ENCODE data around the gene ZNF273.
"Not testable (repeated sequence)": the region's sequence is repeated elsewhere in the genome, so short reads cannot be mapped to it uniquely, and the experiment has no call there.

ZNF273 gene

DNA sequence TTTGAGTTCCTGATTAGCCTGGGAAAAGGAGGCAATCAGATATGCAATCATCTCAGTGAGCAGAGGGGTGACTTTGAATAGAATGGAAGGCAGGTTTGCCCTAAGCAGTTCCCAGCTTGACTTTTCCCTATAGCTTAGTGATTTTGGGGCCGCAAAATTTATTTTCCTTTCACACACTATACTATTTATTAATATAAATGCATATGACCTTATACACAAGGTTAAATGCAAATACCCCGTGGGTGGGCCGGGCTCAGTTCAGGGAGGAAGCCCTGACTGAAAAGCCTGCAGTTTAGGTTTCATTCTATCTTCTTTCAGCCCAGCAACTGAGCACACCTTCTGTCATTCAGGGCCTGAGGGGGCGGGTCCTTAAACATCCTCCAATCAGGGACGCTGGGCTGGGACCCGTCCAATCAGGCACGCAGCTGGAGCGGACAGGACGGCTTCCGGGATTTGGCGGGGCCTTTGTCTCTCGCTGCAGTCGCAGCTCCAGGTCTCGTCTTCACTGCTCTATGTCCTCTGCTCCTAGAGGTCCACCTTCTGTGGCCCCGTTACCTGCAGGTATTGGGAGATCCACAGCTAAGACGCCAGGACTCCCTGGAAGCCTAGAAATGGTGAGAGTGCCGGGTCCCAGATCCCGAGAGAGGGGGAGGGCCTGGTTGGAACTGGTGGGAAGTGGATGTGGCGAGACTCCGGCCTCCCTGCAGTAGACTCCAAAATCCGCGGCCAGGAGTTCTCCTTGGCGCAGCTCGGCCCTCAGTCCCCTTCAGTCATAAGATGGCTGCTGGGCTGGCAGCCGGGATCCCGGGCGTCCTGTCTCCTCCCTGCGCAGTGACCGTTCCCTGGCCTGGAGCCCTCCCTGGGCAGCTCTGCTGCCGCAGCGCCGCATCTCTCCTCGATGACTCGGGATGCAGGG lies at the start of gene ZNF273:
Gene ZNF273 (plus strand): TSS at position 468 of the 916 bp plus-strand sequence. CDS start 45 bp downstream, at position 513.
- peak; percentile 83 to 97 for DNase-seq (ENCODE audit: low read depth in 1 of 2, low spot score in 1 of 2)
- in situ Hi-C loops (cut with HindIII; ENCODE audit: low pct_unique_long_range_greater_than_20kb, low sequenced_read_pairs) = no loop called here
- TF ChIP-seq JUND (IDR thresholded peaks at IDR 0.05; ENCODE audit: low read depth) = no peak

DNA sequence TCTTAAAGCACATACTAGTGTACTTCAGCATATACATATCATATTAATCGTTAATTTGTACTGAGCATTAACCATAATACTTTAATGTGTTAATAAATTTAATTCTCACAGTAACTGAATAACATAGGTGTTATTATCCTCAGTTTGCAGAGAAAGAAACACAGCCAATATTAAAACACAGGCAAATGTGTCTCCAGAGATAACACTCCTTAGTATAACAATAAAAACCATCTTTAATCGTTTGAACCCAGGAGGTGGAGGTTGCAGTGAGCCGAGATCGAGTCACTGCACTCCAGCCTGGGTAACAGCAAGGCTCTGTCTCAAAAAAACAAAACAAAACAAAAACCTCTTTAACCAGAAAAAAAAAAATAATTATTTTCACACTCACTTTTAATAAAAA lies 49.4 kb upstream of the ZNF273 start:
- DNase-seq (ENCODE audit: low read depth in 1 of 2, low spot score in 1 of 2) = no peak
- in situ Hi-C loops (cut with HindIII; ENCODE audit: low pct_unique_long_range_greater_than_20kb, low sequenced_read_pairs) = no loop called here
- TF ChIP-seq JUND (IDR thresholded peaks at IDR 0.05; ENCODE audit: low read depth) = no peak

DNA sequence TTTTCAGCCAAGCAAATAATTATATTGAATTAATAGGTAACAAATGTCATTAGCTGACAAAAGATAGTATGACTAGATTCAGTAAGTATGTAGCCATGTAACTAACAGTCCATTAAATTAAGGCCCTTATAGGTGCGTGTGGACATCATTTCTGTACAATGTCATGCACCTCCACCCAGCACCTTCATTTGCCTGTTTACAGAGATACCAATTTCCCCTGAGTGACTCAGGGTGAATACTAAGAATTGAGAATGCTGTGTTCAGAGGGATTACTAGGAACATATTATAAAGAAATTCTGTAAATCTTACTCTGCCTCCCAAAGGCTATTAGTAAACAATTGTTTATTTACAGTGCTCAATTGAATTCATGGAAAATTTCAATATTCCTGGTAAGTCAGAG lies 48.1 kb upstream of the ZNF273 start:
- in situ Hi-C loops (cut with HindIII; ENCODE audit: low pct_unique_long_range_greater_than_20kb, low sequenced_read_pairs) = no loop called here
- no peak for DNase-seq (ENCODE audit: low read depth in 1 of 2, low spot score in 1 of 2)
- no peak for TF ChIP-seq JUND (IDR thresholded peaks at IDR 0.05; ENCODE audit: low read depth)

DNA sequence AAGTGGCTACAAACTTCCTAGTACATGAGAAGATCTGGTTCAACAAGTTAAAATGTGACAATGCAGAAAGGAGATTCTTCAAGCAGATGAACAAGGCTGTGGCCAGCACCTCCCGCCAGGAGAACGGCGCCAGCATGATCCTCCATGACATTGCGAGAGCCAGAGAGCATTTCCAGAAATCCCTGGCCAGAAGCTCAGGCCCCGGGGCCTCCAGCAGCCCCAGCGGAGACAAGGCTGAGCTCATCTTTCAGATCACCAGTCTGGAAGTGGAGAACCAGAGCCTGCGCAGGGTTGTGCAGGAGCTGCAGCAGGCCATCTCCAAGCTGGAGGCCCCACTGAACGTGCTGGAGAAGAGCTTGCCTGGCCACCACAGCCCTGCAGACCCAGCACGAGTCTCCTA lies 40.1 kb upstream of the ZNF273 start:
- in situ Hi-C loops (cut with HindIII; ENCODE audit: low pct_unique_long_range_greater_than_20kb, low sequenced_read_pairs) = no loop called here
- peak in 1 of 2 experiments; percentile 50 for DNase-seq (ENCODE audit: low read depth in 1 of 2, low spot score in 1 of 2)
- no peak for TF ChIP-seq JUND (IDR thresholded peaks at IDR 0.05; ENCODE audit: low read depth)

DNA sequence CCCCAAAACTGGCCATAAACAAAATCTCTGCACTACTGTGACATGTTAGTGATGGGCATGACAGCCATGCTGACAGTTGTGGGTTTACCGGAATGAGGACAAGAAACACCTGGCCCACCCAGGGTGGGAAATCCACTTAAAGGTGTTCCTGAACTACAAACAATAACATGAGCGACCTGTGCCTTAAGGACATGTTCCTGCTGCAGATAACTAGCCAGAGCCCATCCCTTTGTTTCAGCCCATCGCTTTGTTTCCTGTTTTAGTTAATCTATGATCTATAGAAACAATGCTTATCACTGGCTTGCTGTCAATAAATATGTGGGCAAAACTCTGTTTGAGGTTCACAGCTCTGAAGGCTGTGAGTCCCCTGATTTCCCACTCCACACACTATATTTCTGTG lies 39.5 kb upstream of the ZNF273 start:
- DNase-seq (ENCODE audit: low read depth in 1 of 2, low spot score in 1 of 2); in situ Hi-C loops (cut with HindIII; ENCODE audit: low pct_unique_long_range_greater_than_20kb, low sequenced_read_pairs): not testable (repeated sequence)

- TF ChIP-seq JUND (IDR thresholded peaks at IDR 0.05; ENCODE audit: low read depth) = no peak
- DNase-seq (ENCODE audit: low read depth in 1 of 2, low spot score in 1 of 2) = no peak
- in situ Hi-C loops (cut with HindIII; ENCODE audit: low pct_unique_long_range_greater_than_20kb, low sequenced_read_pairs) = no loop called here
These were observed 39.1 kb upstream of the ZNF273 start for GRCh38 chr7:64863969-64864368.

DNA sequence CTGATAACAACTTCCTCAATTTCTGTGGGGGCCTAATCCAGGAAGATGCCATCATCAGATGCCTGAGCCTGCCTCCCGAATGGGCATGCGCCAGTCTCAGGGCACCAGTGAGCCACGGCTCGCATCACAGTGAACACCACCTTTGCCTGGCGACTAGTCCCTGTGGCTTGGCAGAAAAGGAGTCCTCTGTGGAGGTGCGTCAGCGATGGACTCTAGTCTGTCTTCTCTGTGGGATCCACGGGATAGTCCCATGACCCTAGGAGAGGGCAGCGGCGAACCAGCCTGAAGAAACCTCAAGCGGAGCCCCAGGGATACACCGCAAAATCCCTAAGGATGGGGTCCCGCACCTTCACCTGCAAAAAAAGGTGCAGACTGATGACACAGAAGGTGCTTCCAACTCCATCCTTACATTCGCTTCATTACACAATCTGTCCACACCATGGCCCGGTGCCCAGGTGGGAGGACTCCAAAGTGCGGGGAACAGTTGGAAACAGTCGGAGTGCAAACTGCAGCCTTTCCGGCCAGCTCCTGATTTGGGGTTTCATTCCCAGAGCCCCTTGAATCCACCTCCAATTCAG lies 35.1 kb upstream of the ZNF273 start:
- in situ Hi-C loops (cut with HindIII; ENCODE audit: low pct_unique_long_range_greater_than_20kb, low sequenced_read_pairs) = no loop called here
- no peak for DNase-seq (ENCODE audit: low read depth in 1 of 2, low spot score in 1 of 2)
- no peak for TF ChIP-seq JUND (IDR thresholded peaks at IDR 0.05; ENCODE audit: low read depth)

- in situ Hi-C loops (cut with HindIII; ENCODE audit: low pct_unique_long_range_greater_than_20kb, low sequenced_read_pairs) = no loop called here
- TF ChIP-seq JUND (IDR thresholded peaks at IDR 0.05; ENCODE audit: low read depth) = no peak
- DNase-seq (ENCODE audit: low read depth in 1 of 2, low spot score in 1 of 2) = no peak
These were observed 34.6 kb upstream of the ZNF273 start for GRCh38 chr7:64868499-64868898.

- no peak for TF ChIP-seq JUND (IDR thresholded peaks at IDR 0.05; ENCODE audit: low read depth)
- DNase-seq (ENCODE audit: low read depth in 1 of 2, low spot score in 1 of 2) = peak in 1 of 2 experiments; percentile 21
- in situ Hi-C loops (cut with HindIII; ENCODE audit: low pct_unique_long_range_greater_than_20kb, low sequenced_read_pairs) = no loop called here
These were observed 33.9 kb upstream of the ZNF273 start for GRCh38 chr7:64869121-64869725.

DNA sequence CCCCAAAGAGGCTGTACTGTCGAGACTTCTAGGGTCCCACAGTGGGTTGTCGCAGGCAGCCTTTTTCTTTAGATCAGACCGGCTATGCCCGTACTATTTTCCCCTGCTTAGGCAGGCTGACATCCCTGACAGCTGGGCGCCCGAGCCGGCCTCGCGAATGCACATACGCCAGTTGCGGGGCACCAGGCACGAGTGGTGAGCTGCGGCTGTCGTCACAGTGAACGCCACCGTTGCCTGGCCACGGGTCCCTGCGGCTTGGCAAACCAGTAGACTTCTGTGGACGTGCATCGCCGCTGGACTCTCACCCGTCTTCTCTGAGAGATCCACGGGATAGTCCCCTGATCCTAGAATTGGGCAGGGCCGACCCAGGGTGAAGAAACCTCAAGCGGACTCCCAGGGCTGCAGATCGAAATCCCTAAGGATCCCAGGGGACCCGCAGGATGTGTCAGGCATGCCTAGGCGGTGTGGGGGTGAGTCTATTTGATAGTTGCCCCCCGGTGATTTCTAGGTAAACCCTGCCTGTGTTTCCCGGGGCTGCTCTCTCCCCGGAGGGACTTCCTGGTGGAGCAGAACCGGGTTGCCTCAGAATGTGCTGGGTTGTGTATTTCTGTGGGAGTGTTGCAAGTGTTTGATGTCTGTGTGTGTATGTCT lies 33.0 kb upstream of the ZNF273 start:
- TF ChIP-seq JUND (IDR thresholded peaks at IDR 0.05; ENCODE audit: low read depth) = no peak
- DNase-seq (ENCODE audit: low read depth in 1 of 2, low spot score in 1 of 2) = peak in 1 of 2 experiments; percentile 4
- in situ Hi-C loops (cut with HindIII; ENCODE audit: low pct_unique_long_range_greater_than_20kb, low sequenced_read_pairs) = no loop called here

DNA sequence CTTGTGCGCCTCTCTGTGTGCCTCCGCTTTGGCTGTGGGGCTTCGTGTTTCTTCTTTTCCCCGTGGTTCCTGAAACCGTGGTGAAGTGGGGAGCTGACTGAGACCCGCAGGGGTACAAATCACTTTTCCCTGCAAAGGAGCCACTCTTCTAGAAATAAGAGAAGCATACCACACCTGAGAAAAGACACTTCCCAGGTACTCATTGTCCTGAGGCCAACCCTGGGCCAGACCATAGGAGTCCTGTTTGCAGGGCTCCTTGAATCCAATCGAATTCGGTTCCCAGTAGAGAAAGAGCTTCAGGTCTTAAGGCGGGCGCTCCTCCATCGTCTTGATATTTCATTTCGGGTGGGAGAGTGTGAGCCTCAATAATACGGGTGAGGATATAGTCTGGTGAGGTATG lies 32.4 kb upstream of the ZNF273 start:
- no peak for TF ChIP-seq JUND (IDR thresholded peaks at IDR 0.05; ENCODE audit: low read depth)
- in situ Hi-C loops (cut with HindIII; ENCODE audit: low pct_unique_long_range_greater_than_20kb, low sequenced_read_pairs) = no loop called here
- DNase-seq (ENCODE audit: low read depth in 1 of 2, low spot score in 1 of 2) = no peak

- in situ Hi-C loops (cut with HindIII; ENCODE audit: low pct_unique_long_range_greater_than_20kb, low sequenced_read_pairs) = no loop called here
- TF ChIP-seq JUND (IDR thresholded peaks at IDR 0.05; ENCODE audit: low read depth) = no peak
- no peak for DNase-seq (ENCODE audit: low read depth in 1 of 2, low spot score in 1 of 2)
These were observed 31.3 kb upstream of the ZNF273 start for GRCh38 chr7:64871761-64872160.

Measured in T47D (cell line).